22Rv1 (cell line): ENCODE results near the gene SENP7.

ENCODE experiments used
- H3K27ac ChIP-seq: fragments of 450-650 bp; 2 replicates; pipeline ENCODE4 v1.5.1; 2017
- CTCF ChIP-seq: fragments of 450-650 bp; IDR thresholded peaks from 2 replicates; pipeline ENCODE4 v1.5.1; 2017; ENCODE audit warnings: mild to moderate bottlenecking
- ZFX ChIP-seq: fragments of 450-650 bp; IDR thresholded peaks from 2 replicates; pipeline ENCODE4 v1.6.1; 2017; ENCODE audit warnings: antibody characterized with exemption, borderline replicate concordance

Gene SENP7

GRCh38 chr3:101375586-101375985 is 137.4 kb downstream of the SENP7 start:
- no peak for TF ChIP-seq CTCF
- no peak for TF ChIP-seq ZFX
- no peak overlapping the region for H3K27ac ChIP-seq

- no peak overlapping the region for H3K27ac ChIP-seq
- no peak for TF ChIP-seq CTCF
- TF ChIP-seq ZFX = no peak
These were observed 150.6 kb downstream of the SENP7 start for GRCh38 chr3:101362406-101362805.

GRCh38 chr3:101351829-101352228 is 161.2 kb downstream of the SENP7 start:
- TF ChIP-seq ZFX (no peak), CTCF (no peak)
- no peak overlapping the region for H3K27ac ChIP-seq

GRCh38 chr3:101340591-101340990 is 172.4 kb downstream of the SENP7 start:
- no peak for TF ChIP-seq CTCF
- no peak for TF ChIP-seq ZFX
- H3K27ac ChIP-seq = no peak overlapping the region

- no peak overlapping the region for H3K27ac ChIP-seq
- no peak for TF ChIP-seq ZFX
- TF ChIP-seq CTCF = no peak
These were observed 179.1 kb downstream of the SENP7 start for GRCh38 chr3:101333883-101334282.

GRCh38 chr3:101329016-101329673 is 183.9 kb downstream of the SENP7 start:
- TF ChIP-seq ZFX (no peak), CTCF (no peak)
- H3K27ac ChIP-seq = no peak overlapping the region

GRCh38 chr3:101325393-101326134 is 187.4 kb downstream of the SENP7 start:
- H3K27ac ChIP-seq = no peak overlapping the region
- TF ChIP-seq CTCF (no peak), ZFX (no peak)
